Astrocyte (in vitro differentiated cells and primary cell): ENCODE results near the gene LDHD. TPM values are rescaled to one million over a fixed set of nuclear protein-coding genes. Genes with fewer than 3 reads are reported as not detected.

ENCODE experiments used
- DNase-seq: peaks from one replicate; pipeline ENCODE4 v3.0.0-alpha.2; 2010; ENCODE audit warnings: low read depth
- FAIRE-seq: peaks from 2 replicates; lab custom pipeline; 2011; peaks lifted over from hg19 to GRCh38; lab: Jason Lieb, UNC
- H2AFZ ChIP-seq: 2 replicates; pipeline ENCODE4 v1.6.0; 2012; ENCODE audit warnings: low read depth, low read length, inconsistent platforms
- H3K27ac ChIP-seq: 2 replicates; pipeline ENCODE4 v1.5.1; 2011; ENCODE audit warnings: low read depth, low read length, inconsistent platforms
- H3K27me3 ChIP-seq: 2 replicates; pipeline ENCODE4 v1.6.0; 2011; ENCODE audit warnings: low read length, inconsistent platforms; ENCODE audit not compliant: insufficient read depth
- H3K36me3 ChIP-seq: 2 replicates; pipeline ENCODE4 v1.5.1; 2011; ENCODE audit warnings: low read length, inconsistent platforms; ENCODE audit not compliant: insufficient read depth
- H3K4me1 ChIP-seq: 2 replicates; pipeline ENCODE4 v1.5.1; 2011; ENCODE audit warnings: low read length, inconsistent platforms; ENCODE audit not compliant: insufficient read depth
- H3K4me2 ChIP-seq: 2 replicates; pipeline ENCODE4 v1.6.0; 2012; ENCODE audit warnings: low read length, inconsistent platforms
- H3K4me3 ChIP-seq: 2 replicates; pipeline ENCODE4 v1.5.1; 2011; ENCODE audit warnings: low read depth, mild to moderate bottlenecking, low read length, inconsistent platforms; ENCODE audit not compliant: insufficient read depth
- H3K79me2 ChIP-seq: 2 replicates; pipeline ENCODE4 v1.6.0; 2012; ENCODE audit warnings: mild to moderate bottlenecking, low read length, inconsistent platforms; ENCODE audit not compliant: insufficient read depth
- H3K9ac ChIP-seq: 2 replicates; pipeline ENCODE4 v1.6.0; 2012; ENCODE audit warnings: mild to moderate bottlenecking, low read length, inconsistent platforms
- H3K9me3 ChIP-seq: 2 replicates; pipeline ENCODE4 v1.5.1; 2012; ENCODE audit warnings: low read depth, mild to moderate bottlenecking, low read length, inconsistent platforms; ENCODE audit not compliant: insufficient read depth
- H4K20me1 ChIP-seq: 2 replicates; pipeline ENCODE4 v1.6.0; 2012; ENCODE audit warnings: low read length, inconsistent platforms; ENCODE audit not compliant: insufficient read depth
- H3K27ac Mint-ChIP-seq: one replicate; pipeline ENCODE4 v1.8.0; 2021; ENCODE audit warnings: mild to moderate bottlenecking, mixed read lengths; ENCODE audit not compliant: unreplicated experiment
- H3K27me3 Mint-ChIP-seq: one replicate; pipeline ENCODE4 v1.8.0; 2021; ENCODE audit warnings: low read depth, mixed read lengths; ENCODE audit not compliant: unreplicated experiment
- H3K36me3 Mint-ChIP-seq: one replicate; pipeline ENCODE4 v1.8.0; 2021; ENCODE audit warnings: low read depth, mixed read lengths; ENCODE audit not compliant: unreplicated experiment
- H3K4me1 Mint-ChIP-seq: one replicate; pipeline ENCODE4 v1.8.0; 2021; ENCODE audit warnings: low read depth, mixed read lengths; ENCODE audit not compliant: unreplicated experiment
- H3K4me3 Mint-ChIP-seq: one replicate; pipeline ENCODE4 v1.8.0; 2021; ENCODE audit warnings: mild to moderate bottlenecking, moderate library complexity, mixed read lengths; ENCODE audit not compliant: unreplicated experiment
- H3K9me3 Mint-ChIP-seq: one replicate; pipeline ENCODE4 v1.8.0; 2021; ENCODE audit warnings: mild to moderate bottlenecking, mixed read lengths; ENCODE audit not compliant: unreplicated experiment
- CTCF ChIP-seq: IDR thresholded peaks from 2 replicates; pipeline ENCODE4 v1.5.1; 2011; ENCODE audit warnings: low read depth, mild to moderate bottlenecking, inconsistent platforms, low read length, moderate library complexity; ENCODE audit not compliant: insufficient read depth
- EZH2 ChIP-seq: IDR thresholded peaks from 2 replicates; pipeline ENCODE4 v1.6.1; 2012; ENCODE audit warnings: mild to moderate bottlenecking, low read length, inconsistent platforms; ENCODE audit not compliant: insufficient read depth
- total RNA-seq: library from RNA; stranded (reverse); gene quantifications from 2 replicates; pipeline ENCODE4 v1.2.1, GENCODE V29; 2021

The LDHD gene
- total RNA-seq, 1 donor from 2014 or later = not detected

GRCh38 chr16:75070012-75070841 is 46.4 kb downstream of the LDHD start:
- H3K4me1 ChIP-seq = peaks cover 11% of the 10 kb centered on the region
- Mint-ChIP-seq H3K4me3 (no peak overlapping the region), H3K9me3 (no peaks in the 10 kb centered on the region), H3K27ac (no peak overlapping the region), H3K36me3 (no peaks in the 10 kb centered on the region), H3K4me1 (peaks cover 9% of the 10 kb centered on the region), H3K27me3 (no peaks in the 10 kb centered on the region)
- no peak overlapping the region for H3K27ac ChIP-seq
- H3K9me3 ChIP-seq = no peaks in the 10 kb centered on the region
- H3K36me3 ChIP-seq = no peaks in the 10 kb centered on the region
- H2AFZ ChIP-seq = no peak overlapping the region
- peaks cover 74% of the 10 kb centered on the region for H3K79me2 ChIP-seq
- DNase-seq (no peak), FAIRE-seq (no peak)
- H4K20me1 ChIP-seq = peaks cover 90% of the 10 kb centered on the region
- no peak overlapping the region for H3K4me3 ChIP-seq
- H3K9ac ChIP-seq = no peak overlapping the region
- no peaks in the 10 kb centered on the region for H3K27me3 ChIP-seq
- no peak overlapping the region for H3K4me2 ChIP-seq
- TF ChIP-seq CTCF = no peak
- no peak for TF ChIP-seq EZH2

GRCh38 chr16:75068085-75069031 is 48.2 kb downstream of the LDHD start:
- no peak overlapping the region for H3K27ac Mint-ChIP-seq
- DNase-seq (no peak), FAIRE-seq (no peak)
- H3K4me1 ChIP-seq = peaks cover 12% of the 10 kb centered on the region
- H3K4me2 ChIP-seq = no peak overlapping the region
- H2AFZ ChIP-seq = no peak overlapping the region
- no peak overlapping the region for H3K9ac ChIP-seq
- no peaks in the 10 kb centered on the region for H3K9me3 Mint-ChIP-seq
- no peaks in the 10 kb centered on the region for H3K27me3 ChIP-seq
- H3K36me3 Mint-ChIP-seq = no peaks in the 10 kb centered on the region
- H3K4me3 Mint-ChIP-seq = peak overlapping the region; percentile 20
- H3K9me3 ChIP-seq = no peaks in the 10 kb centered on the region
- H3K36me3 ChIP-seq = no peaks in the 10 kb centered on the region
- TF ChIP-seq EZH2 = no peak
- no peak for TF ChIP-seq CTCF
- H4K20me1 ChIP-seq = peaks cover 91% of the 10 kb centered on the region
- no peak overlapping the region for H3K4me3 ChIP-seq
- peaks cover 73% of the 10 kb centered on the region for H3K79me2 ChIP-seq
- H3K4me1 Mint-ChIP-seq = peaks cover 3% of the 10 kb centered on the region
- H3K27ac ChIP-seq = no peak overlapping the region
- H3K27me3 Mint-ChIP-seq = no peaks in the 10 kb centered on the region
